CD4-positive, alpha-beta T cell treated with Interleukin-1 beta for 1 hour (primary cell): ENCODE measurements around the gene EFCAB9.

Experiments used
- DNase-seq, 2 donors: peaks; one replicate each; pipeline ENCODE4 v3.0.0-alpha.2; 2020 to 2022

EFCAB9 gene

GRCh38 chr5:172166030-172166826 is 27.7 kb upstream of the EFCAB9 start:
- DNase-seq, result no peak

GRCh38 chr5:172167895-172168294 is 26.1 kb upstream of the EFCAB9 start:
- DNase-seq, result no peak

- no peak for DNase-seq
Measured at GRCh38 chr5:172168311-172168710, 25.7 kb upstream of the EFCAB9 start.

GRCh38 chr5:172169216-172169615 is 24.8 kb upstream of the EFCAB9 start:
- no peak for DNase-seq

GRCh38 chr5:172170251-172170701 is 23.7 kb upstream of the EFCAB9 start:
- no peak for DNase-seq

GRCh38 chr5:172171118-172171517 is 22.9 kb upstream of the EFCAB9 start:
- DNase-seq, result no peak

- DNase-seq, result no peak
Measured at GRCh38 chr5:172172912-172173563, 20.9 kb upstream of the EFCAB9 start.

- peak; percentile 64 to 78 for DNase-seq
Measured at GRCh38 chr5:172173564-172174153, 20.3 kb upstream of the EFCAB9 start.

GRCh38 chr5:172175263-172175719 is 18.7 kb upstream of the EFCAB9 start:
- DNase-seq, result peak; percentile 89 to 90

- DNase-seq, result peak in 1 of 2 donors; percentile 12
Measured at GRCh38 chr5:172177176-172177575, 16.8 kb upstream of the EFCAB9 start.

- peak; percentile 37 to 40 for DNase-seq
Measured at GRCh38 chr5:172178301-172178987, 15.5 kb upstream of the EFCAB9 start.

- DNase-seq, result peak; percentile 67 to 74
Measured at GRCh38 chr5:172178991-172179989, 14.7 kb upstream of the EFCAB9 start.

- peak; percentile 45 to 47 for DNase-seq
Measured at GRCh38 chr5:172180936-172181335, 13.0 kb upstream of the EFCAB9 start.

- DNase-seq, result no peak
Measured at GRCh38 chr5:172182291-172182690, 11.7 kb upstream of the EFCAB9 start.

- DNase-seq, result no peak
Measured at GRCh38 chr5:172183881-172184280, 10.1 kb upstream of the EFCAB9 start.

GRCh38 chr5:172185096-172185461 is 8.9 kb upstream of the EFCAB9 start:
- DNase-seq, result peak; percentile 47 to 52

GRCh38 chr5:172186114-172186695 is 7.8 kb upstream of the EFCAB9 start:
- DNase-seq, result no peak

- peak; percentile 70 to 78 for DNase-seq
Measured at GRCh38 chr5:172187118-172188032, 6.6 kb upstream of the EFCAB9 start.

- peak; percentile 90 to 93 for DNase-seq
Measured at GRCh38 chr5:172188033-172188892, 5.7 kb upstream of the EFCAB9 start, which contains the start of gene STK10. Gene STK10 (minus strand): TSS chr5:172188224. CDS start chr5:172188042, 182 bp downstream.
